ENCODE data around the gene ATG9B.
A peak's percentile ranks its signal among the peaks of the same experiment; 100 is the strongest.

Gene ATG9B

GRCh38 chr7:151057506-151057988 lies 33.3 kb upstream of the ATG9B start, which contains the start of gene CDK5:
Gene CDK5, minus strand, starts transcription at chr7:151057897. Its CDS starts 49 bp downstream, at chr7:151057848.
- peak within 1 kb of the TSS; percentile 94 for H3K4me3 ChIP-seq (ENCODE audit: low read length)
- peaks cover 42% of the 10 kb centered on the region for H3K4me1 ChIP-seq (ENCODE audit: control insufficient read depth, insufficient read depth, low read length)

DNA sequence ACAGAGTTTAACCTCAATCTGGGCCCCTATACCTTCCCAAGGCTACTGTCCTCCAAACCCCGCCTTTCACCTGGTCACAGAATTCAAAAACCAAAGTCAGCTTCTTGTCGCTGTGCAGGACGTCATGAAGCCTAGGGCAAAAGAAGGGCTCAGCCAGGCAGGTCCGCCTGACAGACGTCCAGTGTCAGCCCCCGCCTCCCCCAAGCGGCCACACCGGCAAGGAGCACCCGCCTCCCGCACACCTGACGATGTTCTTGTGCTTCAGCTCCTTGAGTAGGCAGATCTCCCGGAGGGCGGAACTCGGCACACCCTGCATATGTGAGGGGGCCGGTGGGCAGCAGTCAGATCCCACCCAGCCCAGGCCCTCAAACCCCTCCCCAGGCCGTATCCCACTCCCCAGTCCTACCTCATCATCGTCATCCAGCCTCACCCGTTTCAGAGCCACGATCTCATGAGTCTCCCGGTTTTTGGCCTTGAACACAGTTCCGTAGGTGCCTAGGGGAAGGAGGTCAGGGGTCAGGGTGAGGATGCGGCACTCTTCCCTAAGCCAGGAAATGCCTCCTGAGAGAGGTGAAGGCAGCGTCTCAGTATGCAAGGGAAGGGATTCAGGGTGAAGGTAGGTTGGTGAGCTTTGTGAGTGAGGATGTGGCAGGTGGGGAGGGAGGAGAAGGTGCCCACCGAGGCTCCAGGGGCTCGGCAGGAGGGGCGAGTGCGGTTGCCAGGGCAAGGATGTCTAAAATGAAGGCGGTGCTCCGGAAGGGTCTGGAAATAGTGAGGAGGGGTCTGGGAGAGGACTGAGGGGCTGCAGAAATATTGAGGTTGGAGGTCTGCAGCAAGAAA lies 32.6 kb upstream of the ATG9B start:
- peaks cover 36% of the 10 kb centered on the region for H3K4me1 ChIP-seq (ENCODE audit: control insufficient read depth, insufficient read depth, low read length)
- H3K9me3 ChIP-seq (ENCODE audit: control insufficient read depth, low read length), result no peaks in the 10 kb centered on the region
- peak overlapping the region; percentile 92 for H3K9ac ChIP-seq (ENCODE audit: low read length)
- H3K36me3 ChIP-seq (ENCODE audit: control insufficient read depth, insufficient read depth, low read length, severe bottlenecking), result no peaks in the 10 kb centered on the region
- DNase-seq (ENCODE audit: low read depth), result no peak
- H3K4me3 ChIP-seq (ENCODE audit: low read length), result peak overlapping the region; percentile 94
- no peaks in the 10 kb centered on the region for H3K27me3 ChIP-seq (replicated peaks; ENCODE audit: control insufficient read depth, insufficient read depth, low read length)

More at GRCh38 chr7:151057506-151057988, 33.3 kb upstream of the ATG9B start, which contains the start of gene CDK5:
- no peaks in the 10 kb centered on the region for H3K27me3 ChIP-seq (replicated peaks; ENCODE audit: control insufficient read depth, insufficient read depth, low read length)
- DNase-seq (ENCODE audit: low read depth), result no peak
- H3K9me3 ChIP-seq (ENCODE audit: control insufficient read depth, low read length), result no peaks in the 10 kb centered on the region
- peak within 1 kb of the TSS; percentile 92 for H3K9ac ChIP-seq (ENCODE audit: low read length)
- no peaks in the 10 kb centered on the region for H3K36me3 ChIP-seq (ENCODE audit: control insufficient read depth, insufficient read depth, low read length, severe bottlenecking)

DNA sequence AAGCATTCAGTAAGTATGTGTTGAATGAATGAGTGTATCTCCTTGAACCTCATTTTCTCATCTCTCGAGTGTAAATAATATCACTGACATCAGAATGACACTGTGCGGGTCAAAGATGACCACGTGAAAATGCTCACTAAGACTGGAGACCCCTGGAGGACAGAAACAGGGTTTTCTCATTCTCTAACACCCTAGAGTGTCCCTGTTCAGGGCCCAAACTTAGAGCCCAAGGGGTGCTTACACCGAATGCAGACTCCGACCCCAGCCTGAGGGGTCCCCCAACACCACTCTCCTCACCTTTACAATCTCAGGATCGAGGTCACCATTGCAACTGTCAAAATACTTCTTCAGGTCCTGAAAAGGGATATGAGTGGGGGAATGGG lies 32.0 kb upstream of the ATG9B start:
- H3K9ac ChIP-seq (ENCODE audit: low read length), result no peak overlapping the region
- no peaks in the 10 kb centered on the region for H3K27me3 ChIP-seq (replicated peaks; ENCODE audit: control insufficient read depth, insufficient read depth, low read length)
- no peak for DNase-seq (ENCODE audit: low read depth)
- no peaks in the 10 kb centered on the region for H3K9me3 ChIP-seq (ENCODE audit: control insufficient read depth, low read length)
- no peaks in the 10 kb centered on the region for H3K36me3 ChIP-seq (ENCODE audit: control insufficient read depth, insufficient read depth, low read length, severe bottlenecking)
- H3K4me1 ChIP-seq (ENCODE audit: control insufficient read depth, insufficient read depth, low read length), result peaks cover 29% of the 10 kb centered on the region
- no peak overlapping the region for H3K4me3 ChIP-seq (ENCODE audit: low read length)

GRCh38 chr7:151053751-151054150 lies 29.5 kb upstream of the ATG9B start:
- Histone ChIP-seq H3K9me3 (ENCODE audit: control insufficient read depth, low read length) (no peaks in the 10 kb centered on the region), H3K9ac (ENCODE audit: low read length) (no peak overlapping the region), H3K4me1 (ENCODE audit: control insufficient read depth, insufficient read depth, low read length) (peaks cover 13% of the 10 kb centered on the region), H3K4me3 (ENCODE audit: low read length) (no peak overlapping the region), H3K36me3 (ENCODE audit: control insufficient read depth, insufficient read depth, low read length, severe bottlenecking) (no peaks in the 10 kb centered on the region), H3K27me3 (replicated peaks; ENCODE audit: control insufficient read depth, insufficient read depth, low read length) (peaks cover 9% of the 10 kb centered on the region)
- DNase-seq (ENCODE audit: low read depth), result no peak

DNA sequence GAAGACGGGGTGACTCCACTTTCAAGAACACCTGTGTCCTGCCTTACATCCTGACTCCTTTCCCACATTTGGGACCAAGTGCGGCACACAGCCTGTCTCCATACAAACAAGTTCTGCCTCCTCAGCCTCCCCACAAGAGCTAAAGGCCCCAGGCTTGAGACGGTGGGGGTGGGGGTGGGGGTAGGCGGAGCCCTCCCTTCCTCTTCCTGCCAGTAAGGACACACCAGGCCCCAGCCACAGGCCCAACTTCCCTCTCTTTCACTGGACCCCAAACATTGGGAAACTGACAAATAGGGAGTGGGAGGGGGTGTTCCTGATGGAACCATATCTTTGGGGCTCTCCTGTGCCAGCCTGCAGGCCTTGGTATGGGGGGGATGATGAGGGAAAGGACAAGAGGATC lies 28.8 kb upstream of the ATG9B start:
- H3K4me3 ChIP-seq (ENCODE audit: low read length), result no peak overlapping the region

DNA sequence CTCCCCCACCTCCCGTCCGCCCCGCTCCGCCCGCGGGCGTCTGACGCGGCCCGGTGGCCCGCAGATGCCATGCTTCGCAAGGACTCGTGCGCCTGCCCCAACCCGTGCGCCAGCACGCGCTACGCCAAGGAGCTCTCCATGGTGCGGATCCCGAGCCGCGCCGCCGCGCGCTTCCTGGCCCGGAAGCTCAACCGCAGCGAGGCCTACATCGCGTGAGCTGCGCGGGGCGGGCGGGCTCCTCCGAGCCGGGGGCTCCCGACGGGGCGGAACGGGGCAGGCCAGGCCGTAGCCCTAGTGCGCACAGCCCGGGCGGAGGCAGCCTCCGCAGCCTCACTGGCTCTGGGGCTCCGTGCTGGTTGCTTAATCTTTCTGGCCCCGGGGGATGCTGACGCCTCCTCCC lies 26.8 kb upstream of the ATG9B start:
- H3K36me3 ChIP-seq (ENCODE audit: control insufficient read depth, insufficient read depth, low read length, severe bottlenecking), result no peaks in the 10 kb centered on the region
- H3K4me3 ChIP-seq (ENCODE audit: low read length), result no peak overlapping the region
- H3K27me3 ChIP-seq (replicated peaks; ENCODE audit: control insufficient read depth, insufficient read depth, low read length), result peaks cover 9% of the 10 kb centered on the region
- no peaks in the 10 kb centered on the region for H3K9me3 ChIP-seq (ENCODE audit: control insufficient read depth, low read length)
- H3K9ac ChIP-seq (ENCODE audit: low read length), result no peak overlapping the region
- peak; percentile 86 for DNase-seq (ENCODE audit: low read depth)
- H3K4me1 ChIP-seq (ENCODE audit: control insufficient read depth, insufficient read depth, low read length), result peaks cover 17% of the 10 kb centered on the region

More for the DNA sequence above, 28.8 kb upstream of the ATG9B start:
- DNase-seq (ENCODE audit: low read depth), result no peak
- Histone ChIP-seq H3K9me3 (ENCODE audit: control insufficient read depth, low read length) (no peaks in the 10 kb centered on the region), H3K4me1 (ENCODE audit: control insufficient read depth, insufficient read depth, low read length) (peaks cover 8% of the 10 kb centered on the region), H3K36me3 (ENCODE audit: control insufficient read depth, insufficient read depth, low read length, severe bottlenecking) (no peaks in the 10 kb centered on the region), H3K27me3 (replicated peaks; ENCODE audit: control insufficient read depth, insufficient read depth, low read length) (peaks cover 9% of the 10 kb centered on the region), H3K9ac (ENCODE audit: low read length) (no peak overlapping the region)

DNA sequence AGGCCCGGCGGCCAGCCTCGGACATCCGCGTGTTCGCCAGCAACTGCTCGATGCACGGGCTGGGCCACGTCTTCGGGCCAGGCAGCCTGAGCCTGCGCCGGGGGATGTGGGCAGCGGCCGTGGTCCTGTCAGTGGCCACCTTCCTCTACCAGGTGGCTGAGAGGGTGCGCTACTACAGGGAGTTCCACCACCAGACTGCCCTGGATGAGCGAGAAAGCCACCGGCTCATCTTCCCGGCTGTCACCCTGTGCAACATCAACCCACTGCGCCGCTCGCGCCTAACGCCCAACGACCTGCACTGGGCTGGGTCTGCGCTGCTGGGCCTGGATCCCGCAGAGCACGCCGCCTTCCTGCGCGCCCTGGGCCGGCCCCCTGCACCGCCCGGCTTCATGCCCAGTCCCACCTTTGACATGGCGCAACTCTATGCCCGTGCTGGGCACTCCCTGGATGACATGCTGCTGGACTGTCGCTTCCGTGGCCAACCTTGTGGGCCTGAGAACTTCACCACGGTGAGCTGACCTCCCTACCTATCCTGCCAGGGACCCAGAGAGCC lies 24.7 kb upstream of the ATG9B start:
- Histone ChIP-seq H3K4me1 (ENCODE audit: control insufficient read depth, insufficient read depth, low read length) (peaks cover 26% of the 10 kb centered on the region), H3K4me3 (ENCODE audit: low read length) (no peak overlapping the region)

DNA sequence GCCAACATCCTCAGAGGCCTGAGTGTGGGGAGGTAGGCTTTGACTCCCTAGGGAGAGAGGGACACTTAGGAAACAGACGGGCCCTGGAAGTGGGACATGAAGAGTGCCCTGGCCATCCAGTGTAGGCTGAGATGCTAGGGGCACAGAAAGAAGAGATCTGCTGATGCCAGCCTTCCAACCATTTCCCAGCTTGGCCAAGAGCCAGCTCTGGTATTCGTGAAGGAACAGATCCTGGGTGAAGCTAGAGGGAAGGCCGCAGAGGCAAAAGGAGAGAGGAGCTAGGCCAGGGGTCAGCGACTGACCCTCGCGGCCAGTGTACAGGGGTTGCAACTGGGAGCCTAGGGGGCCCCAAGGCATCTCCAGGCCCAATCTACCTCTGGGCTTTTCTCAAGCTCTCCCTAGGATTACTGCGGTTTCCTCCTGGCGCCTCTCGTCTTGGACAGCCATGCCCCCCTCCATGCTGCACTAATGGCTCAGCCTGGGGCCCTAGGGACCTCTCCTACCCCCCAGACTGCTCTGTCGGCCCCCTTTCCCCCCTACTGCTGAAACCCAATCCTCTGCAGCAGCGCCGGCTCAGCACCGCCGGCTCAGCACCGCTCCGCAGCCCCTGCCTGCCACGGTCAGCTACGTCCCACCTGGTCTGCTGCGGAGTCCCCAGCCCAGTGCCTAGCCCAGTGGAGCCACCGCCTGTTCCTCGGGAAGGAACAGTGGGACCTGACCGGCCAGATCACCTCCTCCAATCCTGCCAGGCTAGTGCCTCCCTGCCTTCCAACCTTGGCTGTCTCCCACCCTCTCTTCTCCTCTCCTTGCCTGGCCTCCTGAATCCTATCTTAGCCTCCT lies 23.9 kb upstream of the ATG9B start, which contains the start of gene ASIC3:
TSS of gene ASIC3 (plus strand) at position 556 of the 840 bp plus-strand sequence. CDS start 355 bp downstream, outside the sequence.
- no peaks in the 10 kb centered on the region for H3K9me3 ChIP-seq (ENCODE audit: control insufficient read depth, low read length)
- H3K27me3 ChIP-seq (replicated peaks; ENCODE audit: control insufficient read depth, insufficient read depth, low read length), result peaks cover 9% of the 10 kb centered on the region
- no peaks in the 10 kb centered on the region for H3K36me3 ChIP-seq (ENCODE audit: control insufficient read depth, insufficient read depth, low read length, severe bottlenecking)
- peak within 1 kb of the TSS; percentile 6 for H3K9ac ChIP-seq (ENCODE audit: low read length)
- no peak within 1 kb of the TSS for H3K4me3 ChIP-seq (ENCODE audit: low read length)
- peaks cover 27% of the 10 kb centered on the region for H3K4me1 ChIP-seq (ENCODE audit: control insufficient read depth, insufficient read depth, low read length)
- DNase-seq (ENCODE audit: low read depth), result no peak

More for the DNA sequence above, 24.7 kb upstream of the ATG9B start:
- Histone ChIP-seq H3K9ac (ENCODE audit: low read length) (no peak overlapping the region), H3K27me3 (replicated peaks; ENCODE audit: control insufficient read depth, insufficient read depth, low read length) (peaks cover 9% of the 10 kb centered on the region), H3K9me3 (ENCODE audit: control insufficient read depth, low read length) (no peaks in the 10 kb centered on the region), H3K36me3 (ENCODE audit: control insufficient read depth, insufficient read depth, low read length, severe bottlenecking) (no peaks in the 10 kb centered on the region)
- no peak for DNase-seq (ENCODE audit: low read depth)

GRCh38 chr7:151046603-151047573 lies 22.6 kb upstream of the ATG9B start:
- Histone ChIP-seq H3K36me3 (ENCODE audit: control insufficient read depth, insufficient read depth, low read length, severe bottlenecking) (no peaks in the 10 kb centered on the region), H3K27me3 (replicated peaks; ENCODE audit: control insufficient read depth, insufficient read depth, low read length) (peaks cover 9% of the 10 kb centered on the region), H3K4me1 (ENCODE audit: control insufficient read depth, insufficient read depth, low read length) (peaks cover 27% of the 10 kb centered on the region), H3K4me3 (ENCODE audit: low read length) (peak overlapping the region; percentile 42), H3K9ac (ENCODE audit: low read length) (peak overlapping the region; percentile 62), H3K9me3 (ENCODE audit: control insufficient read depth, low read length) (no peaks in the 10 kb centered on the region)
- peak; percentile 82 for DNase-seq (ENCODE audit: low read depth)

DNA sequence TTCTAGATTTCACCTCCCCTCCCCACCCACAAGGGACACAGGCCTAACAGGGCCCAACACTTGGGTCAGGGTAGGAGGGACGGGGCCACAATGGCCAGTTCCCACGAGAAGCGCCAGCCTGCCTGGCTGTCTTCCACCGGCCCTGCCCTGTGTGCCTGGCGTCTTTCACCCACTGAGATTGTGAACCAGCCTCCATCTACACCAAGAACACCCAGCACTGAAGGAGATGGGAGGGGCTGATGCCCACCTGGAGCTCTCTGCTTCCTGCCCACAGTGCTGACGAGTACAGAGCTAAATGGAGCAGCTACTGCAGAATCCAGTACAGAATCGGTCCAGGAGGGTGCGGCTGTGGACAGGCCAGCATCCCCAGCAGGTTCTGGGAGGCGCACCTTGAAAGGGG lies 21.7 kb upstream of the ATG9B start:
- Histone ChIP-seq H3K4me1 (ENCODE audit: control insufficient read depth, insufficient read depth, low read length) (peaks cover 27% of the 10 kb centered on the region), H3K9me3 (ENCODE audit: control insufficient read depth, low read length) (no peaks in the 10 kb centered on the region), H3K36me3 (ENCODE audit: control insufficient read depth, insufficient read depth, low read length, severe bottlenecking) (no peaks in the 10 kb centered on the region), H3K4me3 (ENCODE audit: low read length) (no peak overlapping the region), H3K27me3 (replicated peaks; ENCODE audit: control insufficient read depth, insufficient read depth, low read length) (peaks cover 9% of the 10 kb centered on the region), H3K9ac (ENCODE audit: low read length) (no peak overlapping the region)
- DNase-seq (ENCODE audit: low read depth), result no peak

Measured in adipocyte (in vitro differentiated cells).